ENCODE measurements around the gene ZG16. TPM values are rescaled to one million over a fixed set of nuclear protein-coding genes. Genes with fewer than 3 reads are reported as not detected.

ZG16 gene
- total and polyA plus RNA-seq, 2 of the 8 experiments (the other 6 are each of a cell fraction or from before 2014, with no cell fraction given), result not detected

DNA sequence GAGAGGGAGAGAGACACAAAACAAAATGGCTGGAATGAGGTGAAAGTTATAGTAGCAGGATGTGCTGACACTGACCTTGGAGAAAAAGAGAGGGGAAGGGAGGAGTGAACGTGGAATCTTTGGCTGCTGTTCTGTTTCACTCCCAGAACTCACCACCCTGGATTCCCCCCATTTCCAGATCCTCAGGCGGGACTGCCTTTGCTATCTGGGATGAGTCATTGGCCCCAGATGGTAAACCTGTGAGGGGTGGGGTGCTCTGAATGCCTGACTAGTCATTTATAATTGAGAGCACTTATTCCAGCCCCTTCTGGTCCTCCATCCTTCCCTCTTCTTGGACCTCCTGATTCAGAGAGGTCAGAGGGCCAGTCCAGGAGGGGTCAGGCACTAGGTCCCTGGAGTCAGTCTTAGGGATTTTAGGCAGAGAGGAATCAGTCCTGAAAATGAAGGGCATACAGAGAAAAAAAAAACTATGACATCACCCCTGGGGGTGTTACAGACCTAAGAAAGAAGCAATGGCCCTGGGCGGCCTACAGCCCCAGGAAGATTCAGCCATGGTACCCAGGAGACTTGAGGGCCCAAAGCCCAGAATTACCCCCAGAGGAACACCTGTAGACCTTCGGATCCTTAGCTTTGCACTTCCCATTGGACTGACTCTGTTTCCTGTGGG, 2.2 kb upstream of the ZG16 start (continued):
- TF ChIP-seq, protein P1, sequence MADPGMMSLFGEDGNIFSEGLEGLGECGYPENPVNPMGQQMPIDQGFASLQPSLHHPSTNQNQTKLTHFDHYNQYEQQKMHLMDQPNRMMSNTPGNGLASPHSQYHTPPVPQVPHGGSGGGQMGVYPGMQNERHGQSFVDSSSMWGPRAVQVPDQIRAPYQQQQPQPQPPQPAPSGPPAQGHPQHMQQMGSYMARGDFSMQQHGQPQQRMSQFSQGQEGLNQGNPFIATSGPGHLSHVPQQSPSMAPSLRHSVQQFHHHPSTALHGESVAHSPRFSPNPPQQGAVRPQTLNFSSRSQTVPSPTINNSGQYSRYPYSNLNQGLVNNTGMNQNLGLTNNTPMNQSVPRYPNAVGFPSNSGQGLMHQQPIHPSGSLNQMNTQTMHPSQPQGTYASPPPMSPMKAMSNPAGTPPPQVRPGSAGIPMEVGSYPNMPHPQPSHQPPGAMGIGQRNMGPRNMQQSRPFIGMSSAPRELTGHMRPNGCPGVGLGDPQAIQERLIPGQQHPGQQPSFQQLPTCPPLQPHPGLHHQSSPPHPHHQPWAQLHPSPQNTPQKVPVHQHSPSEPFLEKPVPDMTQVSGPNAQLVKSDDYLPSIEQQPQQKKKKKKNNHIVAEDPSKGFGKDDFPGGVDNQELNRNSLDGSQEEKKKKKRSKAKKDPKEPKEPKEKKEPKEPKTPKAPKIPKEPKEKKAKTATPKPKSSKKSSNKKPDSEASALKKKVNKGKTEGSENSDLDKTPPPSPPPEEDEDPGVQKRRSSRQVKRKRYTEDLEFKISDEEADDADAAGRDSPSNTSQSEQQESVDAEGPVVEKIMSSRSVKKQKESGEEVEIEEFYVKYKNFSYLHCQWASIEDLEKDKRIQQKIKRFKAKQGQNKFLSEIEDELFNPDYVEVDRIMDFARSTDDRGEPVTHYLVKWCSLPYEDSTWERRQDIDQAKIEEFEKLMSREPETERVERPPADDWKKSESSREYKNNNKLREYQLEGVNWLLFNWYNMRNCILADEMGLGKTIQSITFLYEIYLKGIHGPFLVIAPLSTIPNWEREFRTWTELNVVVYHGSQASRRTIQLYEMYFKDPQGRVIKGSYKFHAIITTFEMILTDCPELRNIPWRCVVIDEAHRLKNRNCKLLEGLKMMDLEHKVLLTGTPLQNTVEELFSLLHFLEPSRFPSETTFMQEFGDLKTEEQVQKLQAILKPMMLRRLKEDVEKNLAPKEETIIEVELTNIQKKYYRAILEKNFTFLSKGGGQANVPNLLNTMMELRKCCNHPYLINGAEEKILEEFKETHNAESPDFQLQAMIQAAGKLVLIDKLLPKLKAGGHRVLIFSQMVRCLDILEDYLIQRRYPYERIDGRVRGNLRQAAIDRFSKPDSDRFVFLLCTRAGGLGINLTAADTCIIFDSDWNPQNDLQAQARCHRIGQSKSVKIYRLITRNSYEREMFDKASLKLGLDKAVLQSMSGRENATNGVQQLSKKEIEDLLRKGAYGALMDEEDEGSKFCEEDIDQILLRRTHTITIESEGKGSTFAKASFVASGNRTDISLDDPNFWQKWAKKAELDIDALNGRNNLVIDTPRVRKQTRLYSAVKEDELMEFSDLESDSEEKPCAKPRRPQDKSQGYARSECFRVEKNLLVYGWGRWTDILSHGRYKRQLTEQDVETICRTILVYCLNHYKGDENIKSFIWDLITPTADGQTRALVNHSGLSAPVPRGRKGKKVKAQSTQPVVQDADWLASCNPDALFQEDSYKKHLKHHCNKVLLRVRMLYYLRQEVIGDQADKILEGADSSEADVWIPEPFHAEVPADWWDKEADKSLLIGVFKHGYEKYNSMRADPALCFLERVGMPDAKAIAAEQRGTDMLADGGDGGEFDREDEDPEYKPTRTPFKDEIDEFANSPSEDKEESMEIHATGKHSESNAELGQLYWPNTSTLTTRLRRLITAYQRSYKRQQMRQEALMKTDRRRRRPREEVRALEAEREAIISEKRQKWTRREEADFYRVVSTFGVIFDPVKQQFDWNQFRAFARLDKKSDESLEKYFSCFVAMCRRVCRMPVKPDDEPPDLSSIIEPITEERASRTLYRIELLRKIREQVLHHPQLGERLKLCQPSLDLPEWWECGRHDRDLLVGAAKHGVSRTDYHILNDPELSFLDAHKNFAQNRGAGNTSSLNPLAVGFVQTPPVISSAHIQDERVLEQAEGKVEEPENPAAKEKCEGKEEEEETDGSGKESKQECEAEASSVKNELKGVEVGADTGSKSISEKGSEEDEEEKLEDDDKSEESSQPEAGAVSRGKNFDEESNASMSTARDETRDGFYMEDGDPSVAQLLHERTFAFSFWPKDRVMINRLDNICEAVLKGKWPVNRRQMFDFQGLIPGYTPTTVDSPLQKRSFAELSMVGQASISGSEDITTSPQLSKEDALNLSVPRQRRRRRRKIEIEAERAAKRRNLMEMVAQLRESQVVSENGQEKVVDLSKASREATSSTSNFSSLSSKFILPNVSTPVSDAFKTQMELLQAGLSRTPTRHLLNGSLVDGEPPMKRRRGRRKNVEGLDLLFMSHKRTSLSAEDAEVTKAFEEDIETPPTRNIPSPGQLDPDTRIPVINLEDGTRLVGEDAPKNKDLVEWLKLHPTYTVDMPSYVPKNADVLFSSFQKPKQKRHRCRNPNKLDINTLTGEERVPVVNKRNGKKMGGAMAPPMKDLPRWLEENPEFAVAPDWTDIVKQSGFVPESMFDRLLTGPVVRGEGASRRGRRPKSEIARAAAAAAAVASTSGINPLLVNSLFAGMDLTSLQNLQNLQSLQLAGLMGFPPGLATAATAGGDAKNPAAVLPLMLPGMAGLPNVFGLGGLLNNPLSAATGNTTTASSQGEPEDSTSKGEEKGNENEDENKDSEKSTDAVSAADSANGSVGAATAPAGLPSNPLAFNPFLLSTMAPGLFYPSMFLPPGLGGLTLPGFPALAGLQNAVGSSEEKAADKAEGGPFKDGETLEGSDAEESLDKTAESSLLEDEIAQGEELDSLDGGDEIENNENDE (IDR thresholded peaks at IDR 0.05; ENCODE audit: insufficient replicate concordance, low read length), result no peak
- TF ChIP-seq NRF1 (IDR thresholded peaks at IDR 0.05; ENCODE audit: low read depth, low read length), result no peak
